Endothelial cell of umbilical vein (primary cell): ENCODE data around the gene SSBP3.

Experiments used
- POLR2A ChIP-seq: IDR thresholded peaks from 2 replicates; pipeline ENCODE4 v1.6.1; 2012; ENCODE audit warnings: low read depth, mild to moderate bottlenecking, control low read depth, low read length
- POLR2AphosphoS5 ChIP-seq: IDR thresholded peaks from 2 replicates; pipeline ENCODE4 v1.6.1; 2012; ENCODE audit warnings: low read depth, mild to moderate bottlenecking, control low read depth, low read length, moderate library complexity; ENCODE audit not compliant: insufficient read depth
- TF ChIP-seq, protein P1 (sequence below), 2 donors: IDR thresholded peaks; 1 replicate in 1 of 2; 2 replicates in 1 of 2; pipeline ENCODE4 v1.5.1; 2011; ENCODE audit warnings: low read length in 2 of 2, mild to moderate bottlenecking in 2 of 2, moderate library complexity in 2 of 2, control low read depth in 1 of 2, inconsistent platforms in 1 of 2, low read depth in 1 of 2; ENCODE audit not compliant: insufficient read depth in 1 of 2; ENCODE audit errors: extremely low read depth in 1 of 2

DNA sequence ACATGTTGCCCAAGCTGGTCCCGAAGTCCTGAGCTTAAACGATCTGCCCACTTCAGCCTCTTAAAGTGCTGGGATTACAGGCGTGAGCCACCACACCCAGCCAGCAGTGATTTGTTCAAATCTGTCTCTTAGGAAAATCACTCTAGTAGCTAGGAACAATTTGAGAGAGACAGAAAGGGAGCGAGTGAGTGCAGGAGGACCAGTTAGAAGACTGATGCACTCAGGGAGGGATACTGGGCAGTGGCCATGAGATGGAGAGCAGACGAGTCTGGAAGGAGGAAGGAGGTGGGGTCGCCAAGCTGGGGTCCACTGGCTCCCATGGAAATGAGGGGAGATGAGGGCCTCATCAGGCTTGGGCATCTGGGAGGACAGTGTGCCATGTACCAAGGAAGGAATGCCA, 23.6 kb upstream of the SSBP3 start:
- TF ChIP-seq, protein P1, sequence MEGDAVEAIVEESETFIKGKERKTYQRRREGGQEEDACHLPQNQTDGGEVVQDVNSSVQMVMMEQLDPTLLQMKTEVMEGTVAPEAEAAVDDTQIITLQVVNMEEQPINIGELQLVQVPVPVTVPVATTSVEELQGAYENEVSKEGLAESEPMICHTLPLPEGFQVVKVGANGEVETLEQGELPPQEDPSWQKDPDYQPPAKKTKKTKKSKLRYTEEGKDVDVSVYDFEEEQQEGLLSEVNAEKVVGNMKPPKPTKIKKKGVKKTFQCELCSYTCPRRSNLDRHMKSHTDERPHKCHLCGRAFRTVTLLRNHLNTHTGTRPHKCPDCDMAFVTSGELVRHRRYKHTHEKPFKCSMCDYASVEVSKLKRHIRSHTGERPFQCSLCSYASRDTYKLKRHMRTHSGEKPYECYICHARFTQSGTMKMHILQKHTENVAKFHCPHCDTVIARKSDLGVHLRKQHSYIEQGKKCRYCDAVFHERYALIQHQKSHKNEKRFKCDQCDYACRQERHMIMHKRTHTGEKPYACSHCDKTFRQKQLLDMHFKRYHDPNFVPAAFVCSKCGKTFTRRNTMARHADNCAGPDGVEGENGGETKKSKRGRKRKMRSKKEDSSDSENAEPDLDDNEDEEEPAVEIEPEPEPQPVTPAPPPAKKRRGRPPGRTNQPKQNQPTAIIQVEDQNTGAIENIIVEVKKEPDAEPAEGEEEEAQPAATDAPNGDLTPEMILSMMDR (IDR thresholded peaks at IDR 0.05; ENCODE audit: extremely low read depth in 1 of 2, insufficient read depth in 1 of 2, low read depth in 1 of 2, low read length in 2 of 2) = no peak
- TF ChIP-seq POLR2A = no peak
- TF ChIP-seq POLR2AphosphoS5 = no peak
